ENCODE measurements around the gene DPCD.

Gene DPCD

DNA sequence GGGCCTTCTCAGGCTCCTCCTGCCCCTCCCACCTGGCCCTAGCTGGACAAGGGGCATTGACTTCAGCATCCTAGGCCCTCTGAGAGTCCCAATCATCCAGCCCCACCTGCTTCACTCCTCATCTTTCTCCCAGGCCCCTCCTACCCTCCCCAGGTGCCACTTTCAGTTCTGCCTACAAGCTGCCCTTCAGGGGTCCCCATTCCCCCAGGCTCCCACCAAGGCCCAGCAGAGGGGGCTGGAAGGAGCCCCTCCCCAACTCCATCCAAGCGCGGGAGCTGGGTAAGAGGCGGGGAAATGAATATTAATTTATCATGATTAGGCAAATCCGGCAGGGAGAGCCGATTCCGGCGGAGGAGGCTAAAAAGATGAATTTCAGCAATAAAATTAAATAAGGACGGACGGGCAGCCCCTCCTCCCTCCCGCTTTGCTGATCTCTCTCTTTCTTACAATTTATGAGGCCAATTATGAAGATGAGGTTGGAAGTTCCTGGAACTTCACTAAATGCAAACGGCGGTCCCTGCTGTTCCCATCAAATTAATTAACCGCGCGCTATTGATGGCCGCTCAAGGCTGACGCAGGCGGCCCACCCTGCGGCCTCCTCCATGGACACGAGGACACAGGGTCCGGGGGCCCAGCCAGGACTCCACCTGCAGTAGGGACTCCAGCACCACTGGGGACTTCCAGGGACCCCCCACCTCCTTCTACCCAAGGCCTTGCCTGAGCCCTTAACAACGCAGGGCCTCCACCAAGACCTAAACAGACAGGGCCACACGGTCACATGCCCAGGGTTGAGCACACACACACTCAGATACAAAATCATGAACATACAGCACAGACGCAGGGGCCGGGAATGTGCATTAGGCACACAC, 14.0 kb upstream of the DPCD start:
- Histone ChIP-seq H3K27ac (ENCODE audit: low read depth in 2 of 2, low read length in 2 of 2) (no peak overlapping the region), H3K36me3 (ENCODE audit: control insufficient read depth in 2 of 2, insufficient read depth in 2 of 2, low read length in 2 of 2) (peaks cover 2 to 6% of the 10 kb centered on the region in 2 donors), H3K9me3 (ENCODE audit: control insufficient read depth in 2 of 2, low read length in 2 of 2) (peaks cover 0 to 4% of the 10 kb centered on the region in 2 donors), H3K9ac (ENCODE audit: low read depth in 1 of 2, low read length in 2 of 2) (no peak overlapping the region), H3K4me3 (ENCODE audit: low read length in 2 of 2) (no peak overlapping the region), H3K27me3 (ENCODE audit: control insufficient read depth in 2 of 2, insufficient read depth in 2 of 2, low read length in 2 of 2) (peaks cover 6 to 9% of the 10 kb centered on the region in 2 donors), H3K4me1 (ENCODE audit: control insufficient read depth in 2 of 2, insufficient read depth in 2 of 2, low read length in 2 of 2) (peaks cover 9 to 10% of the 10 kb centered on the region in 2 donors)

- Histone ChIP-seq H3K4me1 (ENCODE audit: control insufficient read depth in 2 of 2, insufficient read depth in 2 of 2, low read length in 2 of 2) (peaks cover 3 to 6% of the 10 kb centered on the region in 2 donors), H3K27ac (ENCODE audit: low read depth in 2 of 2, low read length in 2 of 2) (no peak overlapping the region), H3K9ac (ENCODE audit: low read depth in 1 of 2, low read length in 2 of 2) (no peak overlapping the region), H3K9me3 (ENCODE audit: control insufficient read depth in 2 of 2, low read length in 2 of 2) (peaks cover 0 to 4% of the 10 kb centered on the region in 2 donors), H3K27me3 (ENCODE audit: control insufficient read depth in 2 of 2, insufficient read depth in 2 of 2, low read length in 2 of 2) (no peaks in the 10 kb centered on the region), H3K4me3 (ENCODE audit: low read length in 2 of 2) (no peak overlapping the region), H3K36me3 (ENCODE audit: control insufficient read depth in 2 of 2, insufficient read depth in 2 of 2, low read length in 2 of 2) (peaks cover 10% of the 10 kb centered on the region in 2 donors)
These were observed 13.0 kb upstream of the DPCD start for GRCh38 chr10:101575091-101575490.

DNA sequence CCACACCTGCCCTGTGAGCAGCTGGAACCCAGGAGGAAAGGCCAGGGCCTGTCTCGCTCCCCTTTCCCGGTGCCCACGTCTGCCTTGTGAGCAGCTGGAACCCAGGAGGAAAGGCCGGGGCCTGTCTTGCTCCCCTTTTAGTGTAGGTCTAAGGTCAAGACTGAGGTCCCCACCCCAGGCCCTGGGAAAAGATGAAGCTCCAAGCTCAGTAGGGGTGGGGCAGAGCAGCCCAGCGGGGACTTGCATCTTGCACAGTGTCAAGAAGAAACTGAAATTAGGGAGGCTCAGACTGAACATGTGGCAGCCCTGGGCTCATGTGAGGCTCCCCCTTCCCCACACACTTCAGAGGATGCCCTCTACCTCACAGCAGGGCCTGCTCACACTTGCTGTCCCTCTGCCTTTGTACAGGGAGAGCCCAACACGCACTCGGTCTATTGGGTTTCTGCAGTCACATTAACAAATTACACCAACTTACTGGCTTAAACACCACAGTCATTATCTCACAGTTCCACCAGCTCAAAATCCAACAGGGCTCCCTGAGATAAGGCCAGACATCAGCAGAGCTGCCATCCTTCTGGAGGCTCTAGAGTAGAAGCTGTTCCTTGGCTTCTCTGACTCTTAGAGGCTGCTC, 12.4 kb upstream of the DPCD start:
- peaks cover 0 to under 1% of the 10 kb centered on the region in 2 donors for H3K4me1 ChIP-seq (ENCODE audit: control insufficient read depth in 2 of 2, insufficient read depth in 2 of 2, low read length in 2 of 2)
- H3K9me3 ChIP-seq (ENCODE audit: control insufficient read depth in 2 of 2, low read length in 2 of 2), result peaks cover 0 to 4% of the 10 kb centered on the region in 2 donors
- H3K27ac ChIP-seq (ENCODE audit: low read depth in 2 of 2, low read length in 2 of 2), result no peak overlapping the region
- H3K27me3 ChIP-seq (ENCODE audit: control insufficient read depth in 2 of 2, insufficient read depth in 2 of 2, low read length in 2 of 2), result no peaks in the 10 kb centered on the region
- H3K4me3 ChIP-seq (ENCODE audit: low read length in 2 of 2), result no peak overlapping the region
- H3K9ac ChIP-seq (ENCODE audit: low read depth in 1 of 2, low read length in 2 of 2), result no peak overlapping the region
- peaks cover 10 to 16% of the 10 kb centered on the region in 2 donors for H3K36me3 ChIP-seq (ENCODE audit: control insufficient read depth in 2 of 2, insufficient read depth in 2 of 2, low read length in 2 of 2)

DNA sequence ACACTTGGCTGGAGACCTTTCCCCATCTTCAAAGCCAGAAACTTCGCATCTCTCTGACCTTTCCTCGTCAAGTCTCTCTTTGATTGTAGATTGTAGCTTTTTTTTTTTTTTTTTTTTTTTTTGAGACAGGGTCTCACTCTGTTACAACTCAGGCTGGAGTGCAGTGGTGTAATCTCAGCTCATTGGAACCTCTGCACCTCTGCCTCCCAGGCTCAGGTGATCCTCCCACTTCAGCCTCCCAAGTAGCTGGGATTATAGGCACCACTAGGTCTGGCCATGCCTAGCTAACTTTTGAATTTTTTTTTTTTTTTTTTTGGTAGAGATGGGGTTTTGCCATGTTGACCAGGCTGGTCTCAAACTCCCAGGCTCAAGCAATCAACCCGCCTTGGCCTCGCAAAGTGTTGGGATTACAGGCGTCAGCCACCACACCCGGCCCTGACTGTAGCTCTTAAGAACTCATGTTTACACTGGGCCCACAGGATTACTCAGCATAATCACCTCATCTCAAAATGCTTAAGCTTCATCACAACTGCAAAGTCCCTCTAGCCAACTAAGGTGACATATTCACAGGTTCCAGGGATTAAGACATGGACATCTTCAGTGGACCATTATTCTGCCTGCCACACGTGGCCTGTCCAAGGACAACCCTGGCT, 11.8 kb upstream of the DPCD start:
- no peak overlapping the region for H3K4me3 ChIP-seq (ENCODE audit: low read length in 2 of 2)
- H3K9ac ChIP-seq (ENCODE audit: low read depth in 1 of 2, low read length in 2 of 2), result no peak overlapping the region
- H3K36me3 ChIP-seq (ENCODE audit: control insufficient read depth in 2 of 2, insufficient read depth in 2 of 2, low read length in 2 of 2), result peaks cover 12 to 21% of the 10 kb centered on the region in 2 donors

GRCh38 chr10:101577121-101577871, 10.8 kb upstream of the DPCD start:
- Histone ChIP-seq H3K36me3 (ENCODE audit: control insufficient read depth in 2 of 2, insufficient read depth in 2 of 2, low read length in 2 of 2) (peaks cover 14 to 25% of the 10 kb centered on the region in 2 donors), H3K4me1 (ENCODE audit: control insufficient read depth in 2 of 2, insufficient read depth in 2 of 2, low read length in 2 of 2) (no peaks in the 10 kb centered on the region), H3K4me3 (ENCODE audit: low read length in 2 of 2) (no peak overlapping the region), H3K9me3 (ENCODE audit: control insufficient read depth in 2 of 2, low read length in 2 of 2) (peaks cover 0 to 4% of the 10 kb centered on the region in 2 donors), H3K9ac (ENCODE audit: low read depth in 1 of 2, low read length in 2 of 2) (no peak overlapping the region), H3K27ac (ENCODE audit: low read depth in 2 of 2, low read length in 2 of 2) (no peak overlapping the region), H3K27me3 (ENCODE audit: control insufficient read depth in 2 of 2, insufficient read depth in 2 of 2, low read length in 2 of 2) (no peaks in the 10 kb centered on the region)

More for the DNA sequence above, 11.8 kb upstream of the DPCD start:
- no peaks in the 10 kb centered on the region for H3K27me3 ChIP-seq (ENCODE audit: control insufficient read depth in 2 of 2, insufficient read depth in 2 of 2, low read length in 2 of 2)
- no peaks in the 10 kb centered on the region for H3K4me1 ChIP-seq (ENCODE audit: control insufficient read depth in 2 of 2, insufficient read depth in 2 of 2, low read length in 2 of 2)
- peaks cover 0 to 4% of the 10 kb centered on the region in 2 donors for H3K9me3 ChIP-seq (ENCODE audit: control insufficient read depth in 2 of 2, low read length in 2 of 2)
- H3K27ac ChIP-seq (ENCODE audit: low read depth in 2 of 2, low read length in 2 of 2), result no peak overlapping the region

- Histone ChIP-seq H3K36me3 (ENCODE audit: control insufficient read depth in 2 of 2, insufficient read depth in 2 of 2, low read length in 2 of 2) (peaks cover 21 to 27% of the 10 kb centered on the region in 2 donors), H3K9me3 (ENCODE audit: control insufficient read depth in 2 of 2, low read length in 2 of 2) (no peaks in the 10 kb centered on the region), H3K27ac (ENCODE audit: low read depth in 2 of 2, low read length in 2 of 2) (no peak overlapping the region), H3K9ac (ENCODE audit: low read depth in 1 of 2, low read length in 2 of 2) (no peak overlapping the region), H3K27me3 (ENCODE audit: control insufficient read depth in 2 of 2, insufficient read depth in 2 of 2, low read length in 2 of 2) (no peaks in the 10 kb centered on the region), H3K4me3 (ENCODE audit: low read length in 2 of 2) (no peak overlapping the region), H3K4me1 (ENCODE audit: control insufficient read depth in 2 of 2, insufficient read depth in 2 of 2, low read length in 2 of 2) (no peaks in the 10 kb centered on the region)
These were observed 9.9 kb upstream of the DPCD start for GRCh38 chr10:101578192-101578591.

GRCh38 chr10:101578803-101579515, 9.2 kb upstream of the DPCD start:
- H3K36me3 ChIP-seq (ENCODE audit: control insufficient read depth in 2 of 2, insufficient read depth in 2 of 2, low read length in 2 of 2), result peaks cover 24 to 35% of the 10 kb centered on the region in 2 donors
- no peak overlapping the region for H3K27ac ChIP-seq (ENCODE audit: low read depth in 2 of 2, low read length in 2 of 2)
- H3K4me1 ChIP-seq (ENCODE audit: control insufficient read depth in 2 of 2, insufficient read depth in 2 of 2, low read length in 2 of 2), result no peaks in the 10 kb centered on the region
- H3K27me3 ChIP-seq (ENCODE audit: control insufficient read depth in 2 of 2, insufficient read depth in 2 of 2, low read length in 2 of 2), result no peaks in the 10 kb centered on the region
- no peak overlapping the region for H3K4me3 ChIP-seq (ENCODE audit: low read length in 2 of 2)
- H3K9me3 ChIP-seq (ENCODE audit: control insufficient read depth in 2 of 2, low read length in 2 of 2), result no peaks in the 10 kb centered on the region
- H3K9ac ChIP-seq (ENCODE audit: low read depth in 1 of 2, low read length in 2 of 2), result no peak overlapping the region

DNA sequence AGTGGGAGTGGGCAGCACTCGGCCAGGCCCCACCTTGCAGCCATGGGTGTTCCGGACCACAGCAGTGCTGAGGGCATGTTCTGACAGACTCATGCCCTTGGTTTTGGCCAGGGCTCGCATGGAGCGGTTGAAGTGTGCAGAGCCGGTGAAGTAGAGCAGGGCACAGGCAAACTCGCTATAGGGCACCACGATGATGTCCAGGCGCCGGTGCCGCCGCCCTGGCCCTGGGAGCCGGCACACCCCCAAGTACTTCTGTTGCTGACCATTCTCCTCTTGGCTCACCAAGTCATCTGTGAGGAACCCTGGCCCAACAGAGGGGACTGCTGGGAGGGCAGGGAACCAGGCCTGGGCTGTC, 8.6 kb upstream of the DPCD start:
- no peak overlapping the region for H3K9ac ChIP-seq (ENCODE audit: low read depth in 1 of 2, low read length in 2 of 2)
- no peak overlapping the region for H3K27ac ChIP-seq (ENCODE audit: low read depth in 2 of 2, low read length in 2 of 2)
- no peaks in the 10 kb centered on the region for H3K9me3 ChIP-seq (ENCODE audit: control insufficient read depth in 2 of 2, low read length in 2 of 2)
- H3K36me3 ChIP-seq (ENCODE audit: control insufficient read depth in 2 of 2, insufficient read depth in 2 of 2, low read length in 2 of 2), result peaks cover 24 to 36% of the 10 kb centered on the region in 2 donors
- H3K27me3 ChIP-seq (ENCODE audit: control insufficient read depth in 2 of 2, insufficient read depth in 2 of 2, low read length in 2 of 2), result no peaks in the 10 kb centered on the region
- no peaks in the 10 kb centered on the region for H3K4me1 ChIP-seq (ENCODE audit: control insufficient read depth in 2 of 2, insufficient read depth in 2 of 2, low read length in 2 of 2)
- no peak overlapping the region for H3K4me3 ChIP-seq (ENCODE audit: low read length in 2 of 2)

Measured in mucosa of rectum (tissue), 2 donors.